ENCODE results near the gene IGFBP5.

IGFBP5 gene

DNA sequence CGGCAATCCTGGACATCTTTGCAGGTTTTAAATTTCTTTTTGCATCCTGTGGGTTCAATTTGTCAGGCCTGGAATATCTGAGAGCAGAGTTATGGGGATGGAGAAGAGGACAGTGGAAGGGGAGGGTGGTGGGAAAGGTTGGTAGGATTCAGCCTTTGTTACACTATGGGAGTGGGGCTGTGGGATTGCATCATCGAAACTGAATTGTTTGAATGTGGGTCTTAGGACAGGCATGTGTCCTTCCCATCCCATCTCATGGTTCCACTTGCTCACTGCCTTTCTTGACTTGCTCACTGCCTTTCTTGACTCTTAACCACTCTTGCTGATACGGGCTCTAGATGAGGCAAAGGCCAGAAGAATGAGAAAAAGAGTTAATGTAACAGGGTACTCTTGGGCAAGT lies 49.2 kb downstream of the IGFBP5 start:
- DNase-seq (ENCODE audit: low read depth in 1 of 2, low spot score in 1 of 2), result no peak
- H3K4me3 ChIP-seq (replicated peaks; ENCODE audit: insufficient read depth, low read length), result no peak overlapping the region
- no peak overlapping the region for H3K27ac ChIP-seq (replicated peaks)
- peaks cover 2% of the 10 kb centered on the region for H3K27me3 ChIP-seq (ENCODE audit: insufficient read depth, poor library complexity, severe bottlenecking)
- TF ChIP-seq, protein P1, sequence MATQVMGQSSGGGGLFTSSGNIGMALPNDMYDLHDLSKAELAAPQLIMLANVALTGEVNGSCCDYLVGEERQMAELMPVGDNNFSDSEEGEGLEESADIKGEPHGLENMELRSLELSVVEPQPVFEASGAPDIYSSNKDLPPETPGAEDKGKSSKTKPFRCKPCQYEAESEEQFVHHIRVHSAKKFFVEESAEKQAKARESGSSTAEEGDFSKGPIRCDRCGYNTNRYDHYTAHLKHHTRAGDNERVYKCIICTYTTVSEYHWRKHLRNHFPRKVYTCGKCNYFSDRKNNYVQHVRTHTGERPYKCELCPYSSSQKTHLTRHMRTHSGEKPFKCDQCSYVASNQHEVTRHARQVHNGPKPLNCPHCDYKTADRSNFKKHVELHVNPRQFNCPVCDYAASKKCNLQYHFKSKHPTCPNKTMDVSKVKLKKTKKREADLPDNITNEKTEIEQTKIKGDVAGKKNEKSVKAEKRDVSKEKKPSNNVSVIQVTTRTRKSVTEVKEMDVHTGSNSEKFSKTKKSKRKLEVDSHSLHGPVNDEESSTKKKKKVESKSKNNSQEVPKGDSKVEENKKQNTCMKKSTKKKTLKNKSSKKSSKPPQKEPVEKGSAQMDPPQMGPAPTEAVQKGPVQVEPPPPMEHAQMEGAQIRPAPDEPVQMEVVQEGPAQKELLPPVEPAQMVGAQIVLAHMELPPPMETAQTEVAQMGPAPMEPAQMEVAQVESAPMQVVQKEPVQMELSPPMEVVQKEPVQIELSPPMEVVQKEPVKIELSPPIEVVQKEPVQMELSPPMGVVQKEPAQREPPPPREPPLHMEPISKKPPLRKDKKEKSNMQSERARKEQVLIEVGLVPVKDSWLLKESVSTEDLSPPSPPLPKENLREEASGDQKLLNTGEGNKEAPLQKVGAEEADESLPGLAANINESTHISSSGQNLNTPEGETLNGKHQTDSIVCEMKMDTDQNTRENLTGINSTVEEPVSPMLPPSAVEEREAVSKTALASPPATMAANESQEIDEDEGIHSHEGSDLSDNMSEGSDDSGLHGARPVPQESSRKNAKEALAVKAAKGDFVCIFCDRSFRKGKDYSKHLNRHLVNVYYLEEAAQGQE (IDR thresholded peaks at IDR 0.05; ENCODE audit: insufficient replicate concordance, low read depth), result no peak
- TF ChIP-seq SPI1 (IDR thresholded peaks at IDR 0.05; ENCODE audit: borderline replicate concordance, low read depth) (no peak), POLR2AphosphoS5 (IDR thresholded peaks at IDR 0.05; ENCODE audit: low read depth) (no peak), GABPA (IDR thresholded peaks at IDR 0.05; ENCODE audit: low read depth) (no peak)
- TF ChIP-seq, protein P2, sequence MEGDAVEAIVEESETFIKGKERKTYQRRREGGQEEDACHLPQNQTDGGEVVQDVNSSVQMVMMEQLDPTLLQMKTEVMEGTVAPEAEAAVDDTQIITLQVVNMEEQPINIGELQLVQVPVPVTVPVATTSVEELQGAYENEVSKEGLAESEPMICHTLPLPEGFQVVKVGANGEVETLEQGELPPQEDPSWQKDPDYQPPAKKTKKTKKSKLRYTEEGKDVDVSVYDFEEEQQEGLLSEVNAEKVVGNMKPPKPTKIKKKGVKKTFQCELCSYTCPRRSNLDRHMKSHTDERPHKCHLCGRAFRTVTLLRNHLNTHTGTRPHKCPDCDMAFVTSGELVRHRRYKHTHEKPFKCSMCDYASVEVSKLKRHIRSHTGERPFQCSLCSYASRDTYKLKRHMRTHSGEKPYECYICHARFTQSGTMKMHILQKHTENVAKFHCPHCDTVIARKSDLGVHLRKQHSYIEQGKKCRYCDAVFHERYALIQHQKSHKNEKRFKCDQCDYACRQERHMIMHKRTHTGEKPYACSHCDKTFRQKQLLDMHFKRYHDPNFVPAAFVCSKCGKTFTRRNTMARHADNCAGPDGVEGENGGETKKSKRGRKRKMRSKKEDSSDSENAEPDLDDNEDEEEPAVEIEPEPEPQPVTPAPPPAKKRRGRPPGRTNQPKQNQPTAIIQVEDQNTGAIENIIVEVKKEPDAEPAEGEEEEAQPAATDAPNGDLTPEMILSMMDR (IDR thresholded peaks at IDR 0.05; ENCODE audit: insufficient read depth, low read length), result no peak

DNA sequence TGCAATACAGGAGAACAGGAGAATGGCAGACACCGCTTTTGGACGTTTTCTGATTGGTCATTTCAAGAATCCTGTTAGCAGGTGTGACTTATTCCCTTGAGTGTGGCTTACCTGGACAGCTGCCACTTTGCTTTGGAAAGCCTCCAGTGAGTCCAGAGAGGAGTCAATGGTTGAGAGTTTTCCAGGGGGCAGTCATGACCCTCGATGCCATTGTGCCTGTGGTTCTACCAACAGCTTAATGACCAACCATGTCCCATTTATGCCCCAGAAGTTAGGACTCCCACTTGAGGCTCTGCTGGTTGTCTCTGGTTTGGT lies 49.8 kb downstream of the IGFBP5 start:
- no peak overlapping the region for H3K4me3 ChIP-seq (replicated peaks; ENCODE audit: insufficient read depth, low read length)
- H3K27me3 ChIP-seq (ENCODE audit: insufficient read depth, poor library complexity, severe bottlenecking), result peaks cover 2% of the 10 kb centered on the region
- no peak overlapping the region for H3K27ac ChIP-seq (replicated peaks)
- DNase-seq (ENCODE audit: low read depth in 1 of 2, low spot score in 1 of 2), result no peak
- no peak for TF ChIP-seq POLR2AphosphoS5 (IDR thresholded peaks at IDR 0.05; ENCODE audit: low read depth)
- no peak for TF ChIP-seq GABPA (IDR thresholded peaks at IDR 0.05; ENCODE audit: low read depth)
- TF ChIP-seq, protein P2 (IDR thresholded peaks at IDR 0.05; ENCODE audit: insufficient read depth, low read length), result no peak
- TF ChIP-seq, protein P1 (IDR thresholded peaks at IDR 0.05; ENCODE audit: insufficient replicate concordance, low read depth), result no peak
- TF ChIP-seq SPI1 (IDR thresholded peaks at IDR 0.05; ENCODE audit: borderline replicate concordance, low read depth), result no peak

DNA sequence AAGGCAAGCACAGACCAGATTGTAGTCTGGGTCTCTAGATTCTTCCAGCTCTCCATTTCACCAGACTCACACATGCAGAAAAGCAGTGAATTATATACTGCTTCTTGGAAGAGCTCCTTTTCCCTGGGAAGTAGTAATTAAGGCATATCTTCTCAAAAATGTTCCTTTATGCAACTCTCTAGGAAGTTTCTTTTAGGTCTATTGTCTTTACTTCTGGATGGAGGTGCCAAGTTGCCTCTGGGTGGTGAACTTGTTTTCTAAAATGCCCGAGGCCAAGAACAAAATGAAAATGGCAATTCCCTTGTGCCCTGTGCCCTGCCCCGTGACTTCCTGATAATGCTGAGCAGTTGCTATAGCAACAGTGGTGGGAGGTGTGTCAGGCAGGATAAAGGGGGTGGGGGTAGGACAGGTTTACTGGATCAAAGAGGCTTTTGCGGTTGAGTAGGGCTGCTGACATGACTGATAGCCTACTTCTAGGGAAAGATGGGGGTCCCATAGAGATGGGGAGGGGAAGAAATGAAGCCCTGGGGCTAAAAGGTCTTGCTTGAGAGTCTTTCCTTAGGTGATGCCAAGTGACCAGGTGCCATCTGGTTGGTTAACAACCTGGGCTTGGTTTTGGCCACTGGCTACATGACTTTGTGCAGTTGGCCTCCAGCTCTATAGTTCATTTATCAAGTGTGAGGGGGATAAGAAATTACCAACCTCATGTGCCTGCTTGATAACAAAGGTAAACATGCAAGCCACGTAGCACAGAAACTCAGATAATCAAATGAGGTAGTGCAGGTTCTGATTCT lies 50.3 kb downstream of the IGFBP5 start:
- Histone ChIP-seq H3K4me3 (replicated peaks; ENCODE audit: insufficient read depth, low read length) (no peak overlapping the region), H3K27ac (replicated peaks) (no peak overlapping the region), H3K27me3 (ENCODE audit: insufficient read depth, poor library complexity, severe bottlenecking) (peaks cover 2% of the 10 kb centered on the region)
- no peak for TF ChIP-seq GABPA (IDR thresholded peaks at IDR 0.05; ENCODE audit: low read depth)
- no peak for TF ChIP-seq SPI1 (IDR thresholded peaks at IDR 0.05; ENCODE audit: borderline replicate concordance, low read depth)
- TF ChIP-seq, protein P2 (IDR thresholded peaks at IDR 0.05; ENCODE audit: insufficient read depth, low read length), result no peak
- TF ChIP-seq, protein P1 (IDR thresholded peaks at IDR 0.05; ENCODE audit: insufficient replicate concordance, low read depth), result no peak
- TF ChIP-seq POLR2AphosphoS5 (IDR thresholded peaks at IDR 0.05; ENCODE audit: low read depth), result no peak
- no peak for DNase-seq (ENCODE audit: low read depth in 1 of 2, low spot score in 1 of 2)
